SK-MEL-5 (cell line): ENCODE measurements around the gene NUDT16L1. TPM values are rescaled to one million over a fixed set of nuclear protein-coding genes. Genes with fewer than 3 reads are reported as not detected.

Experiments
- DNase-seq: peaks from one replicate; pipeline ENCODE4 v3.0.0-alpha.2; 2016; ENCODE audit warnings: low read depth, low spot score
- in situ Hi-C: cut with HindIII; loops from 2 replicates; pipeline ENCODE4 v1.10.0; 2016; ENCODE audit warnings: low sequenced_read_pairs, high pct_unique_total_duplicates, low pct_unique_long_range_greater_than_20kb
- total RNA-seq: library from RNA; depleted of rRNA; stranded (reverse); fragments of >200 nt; shearing (Covaris generic); gene quantifications from 2 replicates; pipeline ENCODE4 v1.2.3, GENCODE V29; 2014

The NUDT16L1 gene
- total RNA-seq, 1 experiment from 2014 or later = 28.8 TPM

- DNase-seq = no peak
- in situ Hi-C loops = no loop called here
Measured at GRCh38 chr16:4679156-4679849, 14.1 kb upstream of the NUDT16L1 start.

- in situ Hi-C loops = no loop called here
- no peak for DNase-seq
Measured at GRCh38 chr16:4679850-4680636, 13.3 kb upstream of the NUDT16L1 start.

DNA sequence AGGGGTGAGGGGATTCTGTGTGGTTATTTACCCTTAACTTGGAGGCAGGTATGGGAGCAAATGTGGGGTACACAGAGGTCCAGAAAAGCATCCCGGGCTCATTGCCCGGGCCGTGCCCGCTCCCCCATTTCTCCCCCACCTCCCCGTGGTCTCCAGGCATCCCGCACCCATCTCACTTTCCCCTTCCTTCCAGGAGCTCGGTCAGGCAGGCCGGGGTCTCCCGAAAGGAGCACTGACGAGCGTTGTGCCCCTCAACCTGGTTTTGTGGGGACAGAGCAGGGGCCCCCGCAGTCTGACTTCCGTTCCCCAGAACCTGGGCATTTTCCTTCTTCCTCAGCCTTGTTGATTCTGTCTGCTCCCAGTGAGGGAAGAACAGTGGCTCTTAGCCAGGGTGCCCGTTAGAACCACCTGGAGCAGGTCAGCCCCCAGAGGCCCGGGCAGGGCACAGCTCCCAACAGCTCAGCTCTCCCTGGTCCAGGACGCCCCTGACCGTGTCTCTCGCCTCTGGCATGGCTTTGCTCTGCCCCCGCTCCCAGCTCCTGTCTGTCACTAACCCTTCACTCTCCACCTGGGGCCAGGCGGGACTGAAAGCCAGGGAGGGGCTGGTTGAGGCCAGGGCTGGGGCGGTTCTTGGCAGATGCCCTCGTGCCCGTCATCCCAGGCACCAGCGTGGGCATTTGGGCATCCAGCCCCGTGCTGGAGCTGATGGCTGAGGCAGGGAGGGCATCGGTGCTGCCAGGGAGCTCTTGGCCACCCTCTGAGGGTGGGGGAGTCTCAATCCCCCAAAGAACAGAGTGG lies 12.5 kb upstream of the NUDT16L1 start:
- in situ Hi-C loops = no loop called here
- no peak for DNase-seq

GRCh38 chr16:4681471-4682083 lies 11.8 kb upstream of the NUDT16L1 start:
- in situ Hi-C loops = no loop called here
- DNase-seq = no peak

GRCh38 chr16:4682084-4682591 lies 11.2 kb upstream of the NUDT16L1 start:
- no peak for DNase-seq
- in situ Hi-C loops = no loop called here

- in situ Hi-C loops = no loop called here
- no peak for DNase-seq
Measured at GRCh38 chr16:4682616-4683254, 10.6 kb upstream of the NUDT16L1 start.

DNA sequence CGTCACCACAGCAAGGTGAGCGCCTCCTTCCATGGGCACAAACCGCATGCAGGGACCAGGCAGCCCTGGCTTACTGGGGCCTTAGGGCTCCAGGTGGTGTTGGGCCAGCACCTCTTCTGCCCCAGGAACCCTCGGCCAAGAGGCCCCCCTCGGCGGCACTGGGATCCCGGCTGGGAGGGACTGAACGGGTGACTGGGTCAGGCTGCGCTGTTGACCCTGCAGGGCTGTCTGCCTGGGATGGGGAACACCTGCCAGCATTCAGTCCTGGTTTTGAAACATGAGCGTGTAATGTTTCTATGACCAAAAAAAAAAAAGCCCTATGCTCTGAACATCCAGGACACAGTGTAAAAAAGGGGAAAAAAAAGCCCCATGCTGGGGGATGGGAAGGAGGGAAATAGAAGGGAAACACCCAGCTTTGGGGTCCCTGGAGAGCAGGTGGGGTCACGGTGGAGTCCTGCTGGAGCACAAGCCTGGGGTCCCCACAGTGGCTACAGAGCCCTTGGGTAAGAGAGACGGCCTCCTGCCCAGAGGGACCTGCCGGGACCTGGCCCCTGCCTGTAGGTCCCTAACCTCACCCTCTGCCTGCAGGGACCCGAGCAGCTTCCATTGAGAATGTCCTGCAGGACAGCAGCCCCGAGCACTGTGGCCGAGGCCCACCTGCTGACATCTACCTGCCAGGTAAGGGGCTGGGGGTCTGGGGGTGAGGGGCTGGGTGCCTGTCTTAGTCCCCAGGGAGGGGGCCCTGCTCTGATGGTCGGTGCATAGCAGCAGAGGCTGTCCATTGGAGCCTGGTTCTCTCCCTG lies 9.9 kb upstream of the NUDT16L1 start:
- in situ Hi-C loops = no loop called here
- no peak for DNase-seq

DNA sequence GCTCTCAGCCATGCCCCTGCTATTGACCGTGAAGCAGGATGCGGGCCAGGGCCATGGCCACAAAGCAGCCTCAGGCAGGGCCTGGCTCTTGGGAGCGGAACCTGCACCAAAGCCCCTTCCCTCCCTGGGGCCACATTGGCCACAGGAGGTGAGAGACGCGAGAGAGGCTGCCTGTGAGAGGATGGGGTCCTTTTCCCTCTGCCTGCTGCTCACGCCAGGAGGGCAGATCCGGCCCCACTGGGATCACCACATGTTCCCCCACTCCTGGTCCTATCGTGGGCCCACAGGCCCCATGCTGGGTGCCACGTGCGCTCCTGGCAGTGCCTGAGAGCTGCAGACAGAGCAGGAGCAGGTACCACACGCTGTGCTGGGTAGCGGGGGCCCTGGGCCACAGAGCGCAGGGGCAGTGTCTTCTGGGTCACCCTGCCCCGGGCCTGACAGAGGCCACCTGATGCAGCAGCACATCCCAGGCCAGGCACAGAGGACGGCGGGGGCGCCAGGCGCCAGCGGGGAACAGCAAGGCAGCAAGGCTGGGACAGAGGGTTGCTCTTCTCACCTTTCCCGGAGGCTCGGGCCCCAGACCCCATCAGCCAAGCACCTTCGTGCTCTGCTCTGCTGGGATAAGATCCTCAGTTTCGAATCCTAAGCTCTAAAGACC lies 9.2 kb upstream of the NUDT16L1 start:
- in situ Hi-C loops = no loop called here
- DNase-seq = no peak

- DNase-seq = no peak
- in situ Hi-C loops = no loop called here
Measured at GRCh38 chr16:4684763-4685162, 8.6 kb upstream of the NUDT16L1 start.

GRCh38 chr16:4685292-4685691 lies 8.1 kb upstream of the NUDT16L1 start:
- in situ Hi-C loops = no loop called here
- DNase-seq = no peak

- in situ Hi-C loops = no loop called here
- DNase-seq = no peak
Measured at GRCh38 chr16:4685776-4686496, 7.4 kb upstream of the NUDT16L1 start.

- in situ Hi-C loops = no loop called here
Measured at GRCh38 chr16:4686497-4687210, 6.7 kb upstream of the NUDT16L1 start.

DNA sequence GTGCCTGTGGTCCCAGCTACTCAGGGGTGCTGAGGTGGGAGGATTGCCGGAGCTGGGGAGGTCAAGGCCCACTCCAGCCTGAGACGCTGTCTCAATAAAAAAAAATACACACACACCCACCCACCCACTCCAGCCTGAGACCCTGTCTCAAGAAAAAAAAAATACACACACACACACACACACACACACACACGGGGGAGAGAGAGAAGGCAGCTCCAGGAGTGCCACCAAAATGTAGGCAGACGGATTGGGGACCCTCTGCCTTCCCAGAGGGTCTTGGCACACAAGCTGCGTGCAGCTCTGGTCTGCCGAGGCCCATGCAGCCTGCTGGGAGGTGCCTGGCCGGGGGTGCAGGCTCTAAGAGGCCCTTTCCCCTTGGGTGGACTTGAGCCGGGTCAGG lies 5.9 kb upstream of the NUDT16L1 start:
- DNase-seq = no peak
- in situ Hi-C loops = no loop called here

More at GRCh38 chr16:4686497-4687210, 6.7 kb upstream of the NUDT16L1 start:
- no peak for DNase-seq

GRCh38 chr16:4687946-4688673 lies 5.3 kb upstream of the NUDT16L1 start:
- DNase-seq = no peak

More at GRCh38 chr16:4687946-4688673, 5.3 kb upstream of the NUDT16L1 start:
- in situ Hi-C loops = no loop called here
